Liver (tissue), 9 donors: ENCODE measurements around the gene SECISBP2L. TPM values are rescaled to one million over a fixed set of nuclear protein-coding genes. Genes with fewer than 3 reads are reported as not detected.

Experiments used
- DNase-seq: peaks from one replicate; pipeline ENCODE4 v3.0.0-alpha.2; 2017; ENCODE audit warnings: low spot score
- H3K27ac ChIP-seq, 2 donors: one replicate each; pipeline ENCODE4 v1.7.0; 2013; ENCODE audit warnings: inconsistent platforms in 2 of 2, low read length in 2 of 2, control low read depth in 1 of 2, low read depth in 1 of 2, mild to moderate bottlenecking in 1 of 2
- H3K27me3 ChIP-seq, 4 donors: one replicate each; pipeline versions ENCODE4 v1.6.1 to v1.7.0; 2013; ENCODE audit warnings: low read length in 3 of 4, inconsistent platforms in 1 of 4, mild to moderate bottlenecking in 1 of 4, moderate library complexity in 1 of 4; ENCODE audit not compliant: control insufficient read depth in 4 of 4, insufficient read depth in 4 of 4
- H3K36me3 ChIP-seq, 4 donors: one replicate each; pipeline versions ENCODE4 v1.6.1 to v1.7.0; 2013; ENCODE audit warnings: low read length in 3 of 4, mild to moderate bottlenecking in 3 of 4, low read depth in 1 of 4, moderate library complexity in 1 of 4; ENCODE audit not compliant: control insufficient read depth in 4 of 4, insufficient read depth in 3 of 4
- H3K4me1 ChIP-seq, 4 donors: one replicate each; pipeline versions ENCODE4 v1.6.1 to v1.7.0; 2013; ENCODE audit warnings: low read length in 3 of 4, mild to moderate bottlenecking in 3 of 4, moderate library complexity in 1 of 4; ENCODE audit not compliant: control insufficient read depth in 4 of 4, insufficient read depth in 4 of 4
- H3K4me3 ChIP-seq, 3 donors: one replicate each; pipeline versions ENCODE4 v1.6.1 to v1.7.0; 2013; ENCODE audit warnings: low read length in 3 of 3, control low read depth in 1 of 3, low read depth in 1 of 3, mild to moderate bottlenecking in 1 of 3
- H3K9ac ChIP-seq, 2 donors: one replicate each; pipeline ENCODE4 v1.7.0; 2013; ENCODE audit warnings: low read length in 2 of 2, mild to moderate bottlenecking in 2 of 2, moderate library complexity in 2 of 2, control low read depth in 1 of 2, low read depth in 1 of 2
- H3K9me3 ChIP-seq, 4 donors: one replicate each; pipeline versions ENCODE4 v1.6.1 to v1.7.0; 2013; ENCODE audit warnings: low read length in 3 of 4; ENCODE audit not compliant: control insufficient read depth in 4 of 4
- CTCF ChIP-seq: fragments of 150-350 bp; IDR thresholded peaks from 2 replicates; pipeline ENCODE4 v1.5.1; 2017; ENCODE audit warnings: improper control_type of control experiment, low read depth, low read length; ENCODE audit not compliant: missing input control
- FOXA1 ChIP-seq: IDR thresholded peaks from 2 replicates; pipeline ENCODE4 v1.6.1; 2016; ENCODE audit warnings: antibody characterized with exemption
- FOXA2 ChIP-seq: IDR thresholded peaks from 2 replicates; pipeline ENCODE4 v1.6.1; 2016; ENCODE audit warnings: antibody characterized with exemption
- GABPA ChIP-seq, 2 donors: IDR thresholded peaks in 1 of 2; conservative IDR thresholded peaks in 1 of 2; 2 replicates each; pipeline ENCODE4 v1.6.1; 2016; ENCODE audit warnings: antibody characterized with exemption in 2 of 2, mild to moderate bottlenecking in 1 of 2, moderate library complexity in 1 of 2
- HNF4A ChIP-seq, 2 donors: conservative IDR thresholded peaks; 2 replicates each; pipeline ENCODE4 v1.6.1; 2016; ENCODE audit warnings: antibody characterized with exemption in 2 of 2, mild to moderate bottlenecking in 2 of 2
- JUND ChIP-seq, 2 donors: IDR thresholded peaks; 2 replicates each; pipeline ENCODE4 v1.6.1; 2016; ENCODE audit warnings: antibody characterized with exemption in 2 of 2
- NR2F2 ChIP-seq: IDR thresholded peaks from 2 replicates; pipeline ENCODE4 v1.6.1; 2016; ENCODE audit warnings: antibody characterized with exemption
- RAD21 ChIP-seq, 2 donors: IDR thresholded peaks; 2 replicates each; pipeline ENCODE4 v1.6.1; 2016; ENCODE audit warnings: antibody characterized with exemption in 2 of 2, mild to moderate bottlenecking in 2 of 2
- REST ChIP-seq: IDR thresholded peaks from 2 replicates; pipeline ENCODE4 v1.6.1; 2016; ENCODE audit warnings: antibody characterized with exemption, mild to moderate bottlenecking
- RXRA ChIP-seq, 2 donors: IDR thresholded peaks; 2 replicates each; pipeline ENCODE4 v1.6.1; 2017 to 2018; ENCODE audit warnings: antibody characterized with exemption in 2 of 2, mild to moderate bottlenecking in 1 of 2
- SP1 ChIP-seq: IDR thresholded peaks from 2 replicates; pipeline ENCODE4 v1.6.1; 2018; ENCODE audit warnings: antibody characterized with exemption, mild to moderate bottlenecking
- TAF1 ChIP-seq: conservative IDR thresholded peaks from 2 replicates; pipeline ENCODE4 v1.6.1; 2016; ENCODE audit warnings: antibody characterized with exemption, mild to moderate bottlenecking
- ZBTB33 ChIP-seq: IDR thresholded peaks from 2 replicates; pipeline ENCODE4 v1.6.1; 2016; ENCODE audit warnings: antibody characterized with exemption
- WGBS: extraction: QIAGEN DNeasy Blood & Tissue Kit; methylation state at CpG from one replicate; pipeline ENCODE4 v1.1.7; 2013; 5-methylcytosine and 5-hydroxymethylcytosine counted together
- polyA plus RNA-seq, 2 donors: library from polyadenylated mRNA; stranded (reverse) in 1 of 2; unstranded in 1 of 2; fragments of 200-250 nt in 1 of 2; fragments of >200 nt in 1 of 2; fragmentation: Nextera tagmentation in 1 of 2; extraction: Ambion mirVana in 1 of 2; gene quantifications; one replicate each; pipeline versions ENCODE4 v1.2.1 to v1.2.3, GENCODE V29; 2013 to 2015
- total RNA-seq, 2 donors: library from RNA; depleted of rRNA; stranded (reverse); fragments of >200 nt; gene quantifications; one replicate each; pipeline ENCODE4 v1.2.3, GENCODE V29; 2014
- TF ChIP-seq, protein P1 (sequence below): IDR thresholded peaks from 2 replicates; pipeline ENCODE4 v1.6.1; 2016; ENCODE audit warnings: antibody characterized with exemption
- donor health status: healthy.
- donor health status: healthy.
- donor health status: healthy.
- donor health status: healthy.
- donor health status: healthy.

Gene SECISBP2L
- total and polyA plus RNA-seq, 4 donors, result 5.7 to 15.7 (median 14.3) TPM

GRCh38 chr15:49032601-49033145, 13.6 kb downstream of the SECISBP2L start:
- WGBS, result 95% methylated on average over 5 of the region's 5 CpGs
- DNase-seq, result no peak
- no peaks in the 10 kb centered on the region for H3K9me3 ChIP-seq
- H3K9ac ChIP-seq, result no peak overlapping the region
- no peak overlapping the region for H3K4me3 ChIP-seq
- no peak overlapping the region for H3K27ac ChIP-seq
- peaks cover 3 to 12% (median 11%) of the 10 kb centered on the region in 4 donors for H3K36me3 ChIP-seq
- H3K27me3 ChIP-seq, result no peaks in the 10 kb centered on the region
- TF ChIP-seq ZBTB33, result no peak
- no peak for TF ChIP-seq CTCF
- no peak for TF ChIP-seq REST
- no peak for TF ChIP-seq TAF1
- no peak for TF ChIP-seq JUND (IDR thresholded peaks at IDR 0.05)
- TF ChIP-seq HNF4A (conservative IDR thresholded peaks at IDR 0.05), result no peak
- H3K4me1 ChIP-seq, result peaks cover 3 to 4% (median 3%) of the 10 kb centered on the region in 4 donors

DNA sequence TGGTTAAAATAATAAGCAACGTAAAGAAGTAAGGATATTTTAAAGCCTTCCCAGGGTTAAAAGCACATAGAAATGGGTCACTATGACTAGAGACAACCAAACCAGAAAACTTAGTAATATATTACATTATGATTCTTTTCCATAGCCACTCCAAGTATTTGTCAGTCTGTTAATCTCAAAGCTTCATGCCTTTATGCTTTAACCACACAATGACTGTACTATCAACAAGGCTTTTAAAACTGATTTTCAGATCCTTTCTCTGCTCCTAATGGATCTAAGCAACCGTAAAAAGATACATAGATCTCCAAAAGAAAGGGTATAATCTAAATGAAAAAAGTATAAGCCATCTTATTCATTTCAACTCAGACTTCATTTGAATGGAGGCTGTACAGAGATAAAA, 14.4 kb downstream of the SECISBP2L start:
- H3K36me3 ChIP-seq, result peaks cover 3 to 15% (median 12%) of the 10 kb centered on the region in 4 donors
- no peak overlapping the region for H3K9ac ChIP-seq
- no peak for DNase-seq
- WGBS, result 96% methylated on average over 2 of the region's 2 CpGs
- TF ChIP-seq, protein P1, sequence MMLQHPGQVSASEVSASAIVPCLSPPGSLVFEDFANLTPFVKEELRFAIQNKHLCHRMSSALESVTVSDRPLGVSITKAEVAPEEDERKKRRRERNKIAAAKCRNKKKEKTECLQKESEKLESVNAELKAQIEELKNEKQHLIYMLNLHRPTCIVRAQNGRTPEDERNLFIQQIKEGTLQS, result no peak
- no peak for TF ChIP-seq NR2F2
- TF ChIP-seq FOXA2, result no peak
- H3K9me3 ChIP-seq, result no peaks in the 10 kb centered on the region
- no peak overlapping the region for H3K27ac ChIP-seq
- no peak overlapping the region for H3K4me3 ChIP-seq
- peaks cover 0 to 3% (median 0%) of the 10 kb centered on the region in 4 donors for H3K4me1 ChIP-seq
- no peaks in the 10 kb centered on the region for H3K27me3 ChIP-seq

- no peak for TF ChIP-seq SP1
- no peak for TF ChIP-seq RAD21 (IDR thresholded peaks at IDR 0.05)
- TF ChIP-seq NR2F2, result no peak
- TF ChIP-seq, protein P1, result no peak
- TF ChIP-seq HNF4A (conservative IDR thresholded peaks at IDR 0.05), result no peak
- TF ChIP-seq GABPA (IDR thresholded peaks at IDR 0.05 in 1 of 2, conservative IDR thresholded peaks at IDR 0.05 in 1 of 2), result no peak
- no peak for TF ChIP-seq RXRA (IDR thresholded peaks at IDR 0.05)
- no peak for TF ChIP-seq FOXA2
- TF ChIP-seq FOXA1, result no peak
- no peak for TF ChIP-seq ZBTB33
- H3K4me1 ChIP-seq, result no peaks in the 10 kb centered on the region
- no peak overlapping the region for H3K4me3 ChIP-seq
- peaks cover 3 to 18% (median 12%) of the 10 kb centered on the region in 4 donors for H3K36me3 ChIP-seq
- DNase-seq, result no peak
- no peak overlapping the region for H3K9ac ChIP-seq
- H3K9me3 ChIP-seq, result no peaks in the 10 kb centered on the region
- no peaks in the 10 kb centered on the region for H3K27me3 ChIP-seq
- H3K27ac ChIP-seq, result no peak overlapping the region
- 97% methylated on average over 1 of the region's 1 CpG for WGBS
These were observed 19.5 kb downstream of the SECISBP2L start for GRCh38 chr15:49026700-49027099.
